HG03039 (cell line): ENCODE measurements around the gene KLHL42.
"Not testable (repeated sequence)": the region's sequence is repeated elsewhere in the genome, so short reads cannot be mapped to it uniquely, and the experiment has no call there.

Experiments
- ATAC-seq: cut with Tn5 transposase; IDR thresholded peaks from one replicate; pipeline ENCODE4 v1.9.1; 2021; ENCODE audit warnings: mild to moderate bottlenecking, moderate library complexity; ENCODE audit not compliant: unreplicated experiment

The KLHL42 gene

GRCh38 chr12:27779920-27780611 lies at the start of gene KLHL42, which contains the start of gene MANSC4:
Gene KLHL42 (plus strand): TSS chr12:27780233. CDS start chr12:27780331, 98 bp downstream.
Gene MANSC4 (minus strand): TSS chr12:27780236. CDS start chr12:27771276, 8,960 bp downstream.
- ATAC-seq: peak; percentile 74

GRCh38 chr12:27732281-27732680 lies 47.8 kb upstream of the KLHL42 start:
- ATAC-seq: no peak

- ATAC-seq: no peak
Measured at GRCh38 chr12:27733052-27733656, 46.9 kb upstream of the KLHL42 start.

- ATAC-seq: no peak
Measured at GRCh38 chr12:27733791-27734190, 46.2 kb upstream of the KLHL42 start.

GRCh38 chr12:27734321-27734720 lies 45.7 kb upstream of the KLHL42 start:
- not testable (repeated sequence) for ATAC-seq

- ATAC-seq: no peak
Measured at GRCh38 chr12:27743601-27744000, 36.4 kb upstream of the KLHL42 start.

- ATAC-seq: not testable (repeated sequence)
Measured at GRCh38 chr12:27745734-27746133, 34.3 kb upstream of the KLHL42 start.

GRCh38 chr12:27747111-27747820 lies 32.8 kb upstream of the KLHL42 start:
- ATAC-seq: no peak

GRCh38 chr12:27751386-27752047 lies 28.5 kb upstream of the KLHL42 start:
- ATAC-seq: no peak

GRCh38 chr12:27754795-27755194 lies 25.2 kb upstream of the KLHL42 start:
- ATAC-seq: no peak

GRCh38 chr12:27756670-27757195 lies 23.3 kb upstream of the KLHL42 start:
- no peak for ATAC-seq

GRCh38 chr12:27762757-27763156 lies 17.3 kb upstream of the KLHL42 start:
- no peak for ATAC-seq

GRCh38 chr12:27766587-27766986 lies 13.4 kb upstream of the KLHL42 start:
- ATAC-seq: no peak

- no peak for ATAC-seq
Measured at GRCh38 chr12:27769142-27769673, 10.8 kb upstream of the KLHL42 start.

GRCh38 chr12:27771481-27772327 lies 8.3 kb upstream of the KLHL42 start:
- ATAC-seq: no peak

- no peak for ATAC-seq
Measured at GRCh38 chr12:27772328-27773049, 7.5 kb upstream of the KLHL42 start.

- ATAC-seq: no peak
Measured at GRCh38 chr12:27777141-27777540, 2.9 kb upstream of the KLHL42 start.

GRCh38 chr12:27778206-27778605 lies 1.8 kb upstream of the KLHL42 start:
- no peak for ATAC-seq

GRCh38 chr12:27779416-27779919 lies 565 bp upstream of the KLHL42 start:
- ATAC-seq: peak; percentile 6
